A549 treated with CpdA at 1 μM for 4 hours (cell line): ENCODE results near the gene ITPRID2. TPM values are rescaled to one million over a fixed set of nuclear protein-coding genes. Genes with fewer than 3 reads are reported as not detected.

Source experiments
- total RNA-seq: library from RNA; stranded (reverse); fragments of 200-300 nt; extraction: Qiagen RNA extraction; gene quantifications from 5 replicates; pipeline ENCODE4 v1.2.3, GENCODE V29; 2022; ENCODE audit warnings: low read depth

The ITPRID2 gene
- total RNA-seq, result 56.8 to 88.7 TPM (median 67.7 TPM) in 5 replicates

DNA sequence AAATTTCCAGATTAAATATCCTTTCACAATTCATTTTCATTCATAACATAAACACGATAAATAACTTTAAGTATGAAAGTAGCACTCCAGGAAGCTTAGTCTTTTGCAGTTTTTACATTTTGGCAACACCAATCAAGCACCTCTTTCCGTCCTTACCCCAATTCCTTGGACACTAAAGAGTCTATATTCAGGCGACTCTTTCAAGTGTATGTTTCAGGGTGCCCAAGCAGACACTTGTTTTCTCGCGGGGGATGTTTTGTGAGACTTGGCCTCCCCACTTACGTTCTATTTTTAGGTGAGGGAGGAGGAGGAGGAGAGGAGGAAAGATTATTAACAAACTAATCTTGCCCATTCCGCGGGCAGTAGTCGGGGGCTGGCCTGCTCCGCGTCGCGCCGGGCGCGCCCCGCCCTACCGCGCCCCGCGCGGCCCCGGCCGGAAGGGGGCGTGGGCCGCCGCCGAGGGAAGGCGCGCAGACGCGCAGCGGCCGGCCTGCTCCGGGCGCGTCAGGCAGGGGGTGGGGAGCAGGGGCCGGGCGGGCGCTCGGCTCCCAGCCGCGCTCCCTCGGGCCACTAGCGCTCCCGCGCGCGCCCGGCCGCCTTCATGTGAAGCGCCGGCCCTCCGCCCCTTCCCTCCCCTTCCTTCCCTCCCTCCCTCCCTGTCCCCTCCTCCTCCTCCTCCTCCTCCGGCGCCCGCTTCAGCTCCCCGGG is at the start of gene ITPRID2:
ITPRID2 (plus strand) TSS at position 473 of the 708 bp plus-strand sequence. CDS start 337 bp downstream, outside the sequence.

Other genes starting within 250 kb of the ITPRID2 start
- gene CERKL, start 234.6 kb upstream of the ITPRID2 start, total RNA-seq, result 0.16 to 0.47 TPM (median 0.21 TPM) in 5 replicates
- not detected in 5 replicates for gene NEUROD1, start 211.2 kb upstream of the ITPRID2 start, total RNA-seq
- gene PPP1R1C, start 94.1 kb downstream of the ITPRID2 start, total RNA-seq, result 1.4 to 3.5 TPM (median 2.7 TPM) in 5 replicates